Stomach (tissue), 4 donors: ENCODE data around the gene SPDYE2B.
"Not testable (repeated sequence)": the region's sequence is repeated elsewhere in the genome, so short reads cannot be mapped to it uniquely, and the experiment has no call there.

Experiments
- POLR2A ChIP-seq, 4 donors: fragments of 450-650 bp; IDR thresholded peaks; one replicate each; pipeline ENCODE4 v1.6.1; 2016; ENCODE audit warnings: antibody characterized with exemption in 4 of 4, control low read depth in 2 of 4, mild to moderate bottlenecking in 1 of 4, moderate library complexity in 1 of 4
- TF ChIP-seq, protein P1 (sequence below), 7 experiments: fragments of 450-650 bp in 4 of 7; fragments of 200-600 bp in 3 of 7; sonication (generic) in 3 of 7; IDR thresholded peaks; one replicate each; pipeline ENCODE4 v1.5.1; 2016 to 2019; ENCODE audit warnings: antibody characterized with exemption in 7 of 7, control low read depth in 2 of 7, mild to moderate bottlenecking in 1 of 7

DNA sequence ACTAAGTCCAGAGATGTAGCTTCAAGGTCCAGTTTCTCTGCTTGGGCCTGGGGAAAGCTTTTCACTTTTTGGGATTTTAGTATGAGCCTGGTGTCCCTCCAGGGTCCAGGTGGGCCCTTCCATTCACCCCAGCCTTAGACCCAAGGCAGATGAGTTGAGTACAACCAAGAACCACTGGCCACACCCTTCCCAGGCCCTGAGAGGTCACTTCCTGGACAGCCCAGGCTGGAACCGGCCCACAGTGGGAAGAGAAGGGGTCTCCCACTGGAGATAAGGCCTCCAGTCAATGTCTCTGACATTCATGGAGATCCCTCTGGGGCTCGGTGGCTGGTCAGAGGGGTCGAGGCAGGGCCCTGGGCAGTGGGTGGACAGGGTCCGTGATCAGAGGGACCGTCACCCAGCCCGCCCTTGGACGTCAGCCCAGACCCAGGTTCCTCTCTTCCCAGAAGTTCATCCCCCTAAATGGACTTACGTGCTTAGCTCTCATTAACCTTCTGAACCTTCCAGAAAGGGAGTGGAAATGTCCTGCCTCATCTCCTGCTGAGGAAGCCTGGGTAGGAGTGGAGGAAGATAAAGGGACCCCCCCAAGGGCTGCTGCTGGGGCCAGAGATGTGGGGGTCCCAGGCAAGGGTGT, 22.7 kb upstream of the SPDYE2B start:
- TF ChIP-seq, protein P1, sequence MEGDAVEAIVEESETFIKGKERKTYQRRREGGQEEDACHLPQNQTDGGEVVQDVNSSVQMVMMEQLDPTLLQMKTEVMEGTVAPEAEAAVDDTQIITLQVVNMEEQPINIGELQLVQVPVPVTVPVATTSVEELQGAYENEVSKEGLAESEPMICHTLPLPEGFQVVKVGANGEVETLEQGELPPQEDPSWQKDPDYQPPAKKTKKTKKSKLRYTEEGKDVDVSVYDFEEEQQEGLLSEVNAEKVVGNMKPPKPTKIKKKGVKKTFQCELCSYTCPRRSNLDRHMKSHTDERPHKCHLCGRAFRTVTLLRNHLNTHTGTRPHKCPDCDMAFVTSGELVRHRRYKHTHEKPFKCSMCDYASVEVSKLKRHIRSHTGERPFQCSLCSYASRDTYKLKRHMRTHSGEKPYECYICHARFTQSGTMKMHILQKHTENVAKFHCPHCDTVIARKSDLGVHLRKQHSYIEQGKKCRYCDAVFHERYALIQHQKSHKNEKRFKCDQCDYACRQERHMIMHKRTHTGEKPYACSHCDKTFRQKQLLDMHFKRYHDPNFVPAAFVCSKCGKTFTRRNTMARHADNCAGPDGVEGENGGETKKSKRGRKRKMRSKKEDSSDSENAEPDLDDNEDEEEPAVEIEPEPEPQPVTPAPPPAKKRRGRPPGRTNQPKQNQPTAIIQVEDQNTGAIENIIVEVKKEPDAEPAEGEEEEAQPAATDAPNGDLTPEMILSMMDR (IDR thresholded peaks at IDR 0.05): not testable (repeated sequence)
- TF ChIP-seq POLR2A (IDR thresholded peaks at IDR 0.05): not testable (repeated sequence)
